Measurements from ENCODE around the gene PTN.

The PTN gene

GRCh38 chr7:137342265-137342664 is 1.3 kb downstream of the PTN start:
- TF ChIP-seq GATA2 (IDR thresholded peaks at IDR 0.05; ENCODE audit: low read depth, low read length) (no peak), GATA3 (IDR thresholded peaks at IDR 0.05; ENCODE audit: low read depth, low read length) (no peak)

DNA sequence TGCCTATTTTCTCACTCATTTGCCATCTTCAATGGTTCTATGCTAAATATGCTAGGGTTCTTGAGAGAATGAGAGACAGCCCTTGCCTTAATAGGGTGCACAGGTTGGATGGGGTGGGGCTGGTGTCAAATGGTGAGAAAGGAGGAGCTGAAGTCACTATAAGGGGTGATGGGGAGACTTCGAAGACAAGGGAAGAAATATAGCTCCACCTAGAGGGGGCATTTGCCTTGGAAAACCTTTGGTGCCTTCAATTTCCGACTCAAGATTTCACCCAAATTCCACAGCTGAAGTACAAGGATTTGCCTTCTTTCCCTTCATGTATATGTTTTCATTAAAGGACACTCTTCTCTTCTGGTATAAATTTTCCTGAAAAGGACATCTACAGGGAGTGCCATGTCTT is 5.6 kb downstream of the PTN start:
- TF ChIP-seq GATA3 (IDR thresholded peaks at IDR 0.05; ENCODE audit: low read depth, low read length) = no peak
- no peak for TF ChIP-seq GATA2 (IDR thresholded peaks at IDR 0.05; ENCODE audit: low read depth, low read length)

DNA sequence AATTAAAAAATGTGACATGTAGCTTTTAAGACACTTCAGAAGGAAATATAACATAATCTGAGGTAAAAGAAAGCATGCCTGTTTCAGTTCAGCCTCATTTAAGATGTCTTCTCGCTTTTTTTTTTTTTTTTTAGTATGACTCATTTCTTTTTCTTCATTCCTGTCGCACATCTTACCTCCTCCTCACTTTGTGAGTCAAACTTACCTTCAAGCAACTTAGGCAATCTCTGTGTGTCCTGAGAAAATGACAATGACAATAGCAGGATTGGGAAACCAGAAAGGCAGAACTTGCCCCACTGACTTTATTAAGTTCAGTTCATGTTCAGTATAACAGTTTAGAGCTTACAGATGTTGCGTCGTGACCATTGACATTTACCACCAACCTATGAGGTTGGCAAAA is 7.7 kb downstream of the PTN start:
- TF ChIP-seq GATA2 (IDR thresholded peaks at IDR 0.05; ENCODE audit: low read depth, low read length) (no peak), GATA3 (IDR thresholded peaks at IDR 0.05; ENCODE audit: low read depth, low read length) (no peak)

GRCh38 chr7:137331378-137331777 is 12.2 kb downstream of the PTN start:
- TF ChIP-seq GATA3 (IDR thresholded peaks at IDR 0.05; ENCODE audit: low read depth, low read length) (no peak), GATA2 (IDR thresholded peaks at IDR 0.05; ENCODE audit: low read depth, low read length) (no peak)

GRCh38 chr7:137329411-137329810 is 14.1 kb downstream of the PTN start:
- no peak for TF ChIP-seq GATA3 (IDR thresholded peaks at IDR 0.05; ENCODE audit: low read depth, low read length)
- TF ChIP-seq GATA2 (IDR thresholded peaks at IDR 0.05; ENCODE audit: low read depth, low read length) = no peak

GRCh38 chr7:137328373-137329120 is 15.0 kb downstream of the PTN start:
- no peak for TF ChIP-seq GATA2 (IDR thresholded peaks at IDR 0.05; ENCODE audit: low read depth, low read length)
- TF ChIP-seq GATA3 (IDR thresholded peaks at IDR 0.05; ENCODE audit: low read depth, low read length) = no peak

GRCh38 chr7:137325927-137326326 is 17.6 kb downstream of the PTN start:
- TF ChIP-seq GATA2 (IDR thresholded peaks at IDR 0.05; ENCODE audit: low read depth, low read length) (no peak), GATA3 (IDR thresholded peaks at IDR 0.05; ENCODE audit: low read depth, low read length) (no peak)

DNA sequence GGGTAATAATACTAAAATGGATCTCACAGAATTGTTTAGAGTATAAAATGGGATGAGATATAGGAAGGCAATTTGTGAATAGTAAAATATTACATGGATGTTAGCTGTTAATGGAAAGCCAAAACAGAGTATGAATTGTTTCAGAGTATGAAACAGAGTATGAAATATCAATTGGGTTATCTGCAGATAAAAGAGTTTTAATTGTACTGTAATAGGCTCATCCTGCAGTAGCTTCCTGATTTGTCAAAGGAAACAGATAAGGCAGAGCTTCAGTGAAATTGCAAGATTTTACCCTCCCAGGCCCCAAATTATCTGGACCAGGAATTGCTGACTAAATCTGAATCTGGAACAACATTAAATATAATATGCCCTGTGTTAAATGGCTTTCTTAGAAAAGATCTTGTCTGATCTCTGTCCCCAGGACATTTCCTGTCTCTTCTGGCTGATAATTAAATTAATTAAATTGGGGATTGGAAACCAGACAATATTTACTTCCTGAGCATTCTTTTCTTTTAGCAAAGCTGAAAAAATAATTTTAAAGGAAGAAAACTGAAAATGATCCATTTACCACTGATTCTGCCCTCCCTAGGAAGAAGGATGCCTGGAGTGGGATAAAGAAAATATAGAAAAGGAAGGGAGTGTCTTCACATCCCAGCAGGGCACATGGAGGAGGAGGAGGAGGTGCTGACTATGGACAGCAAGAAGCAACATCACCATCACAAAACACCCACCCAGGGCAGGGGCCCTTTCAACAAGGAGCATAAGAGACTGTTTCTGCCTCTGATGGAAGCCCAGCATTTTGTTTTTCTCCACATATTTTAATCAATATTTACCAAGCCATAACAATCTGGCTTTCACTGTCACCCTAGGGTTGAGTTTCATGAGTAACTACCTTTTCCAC is 18.5 kb downstream of the PTN start:
- TF ChIP-seq GATA2 (IDR thresholded peaks at IDR 0.05; ENCODE audit: low read depth, low read length) (peak; percentile 34; the same call in 1 of the 2 replicates), GATA3 (IDR thresholded peaks at IDR 0.05; ENCODE audit: low read depth, low read length) (peak; percentile 47; the same call in 1 of the 2 replicates)

DNA sequence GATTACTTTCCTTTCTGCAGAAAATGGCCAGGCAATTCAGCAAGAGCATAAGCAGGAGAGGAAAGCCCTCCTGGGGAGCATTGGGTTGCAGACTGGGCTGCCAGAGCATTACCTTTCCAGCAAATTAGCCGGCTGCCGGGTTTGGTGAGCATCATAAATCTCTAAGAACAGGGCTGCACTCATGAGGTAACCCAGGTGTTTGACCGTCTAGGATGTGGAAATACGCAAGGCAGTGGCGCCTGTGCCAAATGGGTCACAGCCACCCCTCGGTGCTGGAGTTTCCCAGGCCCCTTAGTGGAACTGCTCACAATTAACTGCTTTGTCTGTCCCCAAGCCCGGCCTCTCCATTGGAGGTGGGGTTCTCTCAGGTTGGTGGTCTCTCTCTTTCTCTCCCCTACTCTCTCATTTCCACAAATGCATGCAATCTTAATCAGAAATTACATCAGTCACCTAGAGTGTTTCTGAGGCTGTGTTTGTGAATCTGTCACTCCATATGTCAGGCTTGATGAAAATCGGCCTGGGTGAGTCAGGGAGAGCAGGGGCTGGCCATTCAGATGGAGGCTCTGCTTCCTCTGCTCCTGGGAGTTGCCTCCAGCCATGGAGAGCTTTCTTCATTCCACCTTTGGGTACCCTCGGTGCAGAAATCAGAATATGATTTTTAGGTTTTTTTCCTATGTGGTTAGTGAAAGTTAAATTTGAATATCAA is 26.7 kb downstream of the PTN start:
- TF ChIP-seq GATA3 (IDR thresholded peaks at IDR 0.05; ENCODE audit: low read depth, low read length) (no peak), GATA2 (IDR thresholded peaks at IDR 0.05; ENCODE audit: low read depth, low read length) (no peak)

DNA sequence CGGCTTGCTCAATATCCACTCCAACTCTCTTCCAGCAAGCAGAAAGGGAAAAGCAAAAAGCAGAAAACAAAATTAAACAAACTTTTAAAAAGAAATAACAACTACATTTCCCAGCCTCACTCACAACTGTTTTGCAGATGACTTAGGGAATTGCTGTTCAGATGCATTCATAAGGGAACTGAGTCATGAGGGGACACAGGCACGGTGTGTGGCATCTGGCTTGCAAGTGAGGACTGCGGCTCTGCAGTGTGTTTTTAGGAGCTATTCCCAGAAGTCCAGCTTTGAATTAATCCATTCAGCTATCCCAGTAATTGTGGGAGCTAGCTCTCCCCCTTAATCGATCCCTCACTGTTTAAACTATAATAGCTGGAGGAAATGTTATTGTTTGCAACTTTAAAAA is 30.3 kb downstream of the PTN start:
- no peak for TF ChIP-seq GATA3 (IDR thresholded peaks at IDR 0.05; ENCODE audit: low read depth, low read length)

DNA sequence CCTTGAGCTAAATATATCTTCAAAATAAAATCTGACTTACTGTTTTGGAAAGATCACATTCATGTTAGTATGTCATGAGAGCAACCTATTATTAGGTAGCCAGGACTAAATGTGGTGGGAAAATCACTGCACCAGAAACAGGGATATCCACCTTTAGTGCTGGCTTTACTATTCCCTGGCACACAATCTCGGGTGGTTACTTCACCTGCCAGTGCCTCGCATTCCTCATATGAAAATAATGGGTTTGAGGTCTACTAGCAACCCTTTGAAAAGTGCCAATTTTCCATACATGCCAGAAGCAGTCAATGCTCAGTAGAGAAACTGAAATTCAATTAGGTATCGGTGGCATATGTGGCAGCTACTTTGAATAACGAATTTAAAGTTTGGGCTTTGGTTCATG is 36.8 kb downstream of the PTN start:
- TF ChIP-seq GATA2 (IDR thresholded peaks at IDR 0.05; ENCODE audit: low read depth, low read length) (no peak), GATA3 (IDR thresholded peaks at IDR 0.05; ENCODE audit: low read depth, low read length) (no peak)

DNA sequence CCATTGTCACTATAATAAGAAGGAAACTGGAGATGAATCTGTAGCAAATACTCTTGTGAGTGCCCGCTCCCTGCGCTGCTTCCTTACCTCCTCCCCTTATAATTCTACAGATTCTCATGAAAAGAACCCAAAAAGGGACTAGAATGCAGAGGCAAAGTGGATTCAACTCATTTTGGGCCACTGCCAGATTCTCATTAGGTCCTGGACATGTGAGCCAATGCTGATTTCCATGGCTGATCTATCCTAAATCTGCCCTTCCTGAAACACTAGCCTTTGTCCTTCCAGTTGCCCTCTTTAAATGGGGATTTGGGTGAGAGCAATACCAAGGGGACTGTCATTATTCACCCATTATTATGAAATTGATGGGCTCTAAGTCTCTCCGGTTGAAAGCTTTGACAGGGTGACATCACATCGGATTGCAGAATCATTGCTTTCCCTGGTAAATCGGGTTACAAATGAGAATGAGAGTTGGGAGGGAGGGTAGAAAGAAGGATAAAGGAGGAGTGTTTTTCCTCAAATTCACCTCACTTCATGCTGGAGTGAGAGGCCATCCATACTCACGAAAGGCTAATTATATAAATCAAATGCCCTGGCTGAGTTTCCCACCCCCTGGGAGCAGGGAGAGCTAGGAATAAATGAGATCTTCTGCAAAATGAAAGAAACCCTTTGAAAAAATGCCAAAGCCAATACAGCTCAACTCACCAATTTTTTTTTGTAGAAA is 37.5 kb downstream of the PTN start:
- TF ChIP-seq GATA2 (IDR thresholded peaks at IDR 0.05; ENCODE audit: low read depth, low read length) (no peak), GATA3 (IDR thresholded peaks at IDR 0.05; ENCODE audit: low read depth, low read length) (no peak)

- TF ChIP-seq GATA3 (IDR thresholded peaks at IDR 0.05; ENCODE audit: low read depth, low read length) = no peak
- TF ChIP-seq GATA2 (IDR thresholded peaks at IDR 0.05; ENCODE audit: low read depth, low read length) = no peak
These were observed 38.8 kb downstream of the PTN start for GRCh38 chr7:137304624-137305235.
